HL-60 (cell line): ENCODE measurements around the gene ARSJ.
"Not testable (repeated sequence)": the region's sequence is repeated elsewhere in the genome, so short reads cannot be mapped to it uniquely, and the experiment has no call there.

Source experiments
- DNase-seq, 2 experiments: peaks; one replicate each; pipeline ENCODE4 v3.0.0-alpha.2; 2010 to 2020; ENCODE audit warnings: low read depth in 1 of 2, low spot score in 1 of 2
- H3K27ac ChIP-seq: fragments of 250-450 bp; sonication (Bioruptor Pico); replicated peaks from 2 replicates; pipeline ENCODE4 v1.5.1; 2020; ENCODE audit warnings: mild to moderate bottlenecking, moderate library complexity
- H3K27me3 ChIP-seq: fragments of 250-450 bp; sonication (Bioruptor Pico); 2 replicates; pipeline ENCODE4 v1.5.1; 2021; ENCODE audit warnings: mild to moderate bottlenecking, moderate library complexity; ENCODE audit not compliant: insufficient read depth, poor library complexity, severe bottlenecking
- H3K4me3 ChIP-seq: replicated peaks from 2 replicates; pipeline ENCODE4 v1.5.1; 2011; ENCODE audit warnings: mild to moderate bottlenecking, control low read depth, low read length; ENCODE audit not compliant: insufficient read depth
- CTCF ChIP-seq: IDR thresholded peaks from one replicate; pipeline ENCODE4 v1.5.1; 2011; ENCODE audit warnings: low read length, control low read depth, inconsistent platforms; ENCODE audit not compliant: insufficient read depth
- GABPA ChIP-seq: IDR thresholded peaks from 2 replicates; pipeline ENCODE4 v1.6.1; 2012; ENCODE audit warnings: low read depth
- POLR2AphosphoS5 ChIP-seq: IDR thresholded peaks from 2 replicates; pipeline ENCODE4 v1.6.1; 2012; ENCODE audit warnings: low read depth
- REST ChIP-seq: IDR thresholded peaks from 2 replicates; pipeline ENCODE4 v1.6.1; 2012; ENCODE audit warnings: low read depth; ENCODE audit not compliant: insufficient replicate concordance
- SPI1 ChIP-seq: IDR thresholded peaks from 2 replicates; pipeline ENCODE4 v1.6.1; 2012; ENCODE audit warnings: low read depth, mild to moderate bottlenecking, borderline replicate concordance

Gene ARSJ

DNA sequence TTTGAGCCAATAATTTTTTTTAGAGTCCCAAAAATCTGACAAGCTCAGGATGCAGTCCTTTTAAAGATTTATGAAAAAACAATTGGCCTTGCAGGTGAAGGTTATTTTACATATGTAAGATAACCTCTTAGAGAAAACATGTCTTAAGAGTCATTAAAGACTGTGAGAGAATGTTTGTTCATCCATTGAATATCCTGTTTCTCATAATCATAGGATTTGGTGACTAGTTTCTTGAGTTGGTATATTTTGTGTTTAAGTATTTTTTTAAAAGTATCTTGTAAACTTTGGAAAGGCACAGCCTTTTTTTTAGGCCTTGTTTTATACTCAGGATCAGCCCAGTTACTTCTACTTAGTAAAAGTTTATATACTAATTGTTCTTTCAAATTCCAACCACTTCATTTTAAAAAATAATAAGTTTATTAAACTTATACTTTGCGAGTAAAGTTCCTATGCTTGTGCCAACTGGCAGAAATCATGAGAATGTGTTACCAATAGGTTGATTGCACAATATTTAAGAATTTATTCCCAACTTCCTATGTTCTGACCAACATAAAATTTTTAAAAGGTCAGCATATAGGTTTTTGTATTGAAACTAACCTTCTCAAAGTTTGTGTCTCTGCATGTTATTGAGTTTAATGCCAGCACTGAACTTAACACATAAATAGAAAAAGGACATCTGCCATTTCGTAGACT, 40.0 kb upstream of the ARSJ start:
- Histone ChIP-seq H3K4me3 (no peak overlapping the region), H3K27me3 (no peaks in the 10 kb centered on the region), H3K27ac (no peak overlapping the region)
- DNase-seq = no peak
- no peak for TF ChIP-seq POLR2AphosphoS5
- no peak for TF ChIP-seq CTCF
- no peak for TF ChIP-seq GABPA

GRCh38 chr4:114017120-114017917, 37.9 kb upstream of the ARSJ start:
- Histone ChIP-seq H3K4me3 (no peak overlapping the region), H3K27me3 (no peaks in the 10 kb centered on the region), H3K27ac (no peak overlapping the region)
- TF ChIP-seq GABPA (no peak), SPI1 (no peak), POLR2AphosphoS5 (no peak), REST (no peak), CTCF (no peak)
- DNase-seq = no peak

- H3K27me3 ChIP-seq = no peaks in the 10 kb centered on the region
- H3K4me3 ChIP-seq = no peak overlapping the region
- DNase-seq = no peak
- H3K27ac ChIP-seq = no peak overlapping the region
- TF ChIP-seq GABPA (no peak), SPI1 (no peak), CTCF (no peak), REST (no peak), POLR2AphosphoS5 (no peak)
Measured at GRCh38 chr4:114015444-114015899, 36.0 kb upstream of the ARSJ start.

GRCh38 chr4:114013201-114013600, 33.8 kb upstream of the ARSJ start:
- not testable (repeated sequence) for H3K27me3 ChIP-seq, H3K27ac ChIP-seq, DNase-seq, H3K4me3 ChIP-seq
